Activated T-cell treated with anti-CD3 and anti-CD28 coated beads, Interleukin-2, amount 50 U/mL, for 72 hours (primary cell): ENCODE measurements around the gene NOX5. TPM values are rescaled to one million over a fixed set of nuclear protein-coding genes. Genes with fewer than 3 reads are reported as not detected.

Source experiments
- ATAC-seq, 2 donors: fragments of 150-1000 bp; cut with Tn5 transposase; replicated peaks in 1 of 2; 2 replicates each; pipeline ENCODE4 v1.10.0; 2021; ENCODE audit warnings: moderate library complexity in 2 of 2, mild to moderate bottlenecking in 1 of 2
- DNase-seq, 2 donors: peaks; one replicate each; pipeline ENCODE4 v3.0.0; 2021 to 2022; ENCODE audit warnings: mixed read lengths in 1 of 2
- H3K27ac Mint-ChIP-seq: one replicate; pipeline ENCODE4 v1.8.0; 2022; ENCODE audit warnings: mild to moderate bottlenecking, moderate library complexity, mixed read lengths
- H3K27me3 Mint-ChIP-seq: one replicate; pipeline ENCODE4 v1.8.0; 2022; ENCODE audit warnings: low read depth, mixed read lengths
- H3K36me3 Mint-ChIP-seq, 2 donors: one replicate each; pipeline ENCODE4 v1.8.0; 2022; ENCODE audit warnings: mixed read lengths in 2 of 2, mild to moderate bottlenecking in 1 of 2; ENCODE audit not compliant: insufficient read depth in 2 of 2
- H3K4me1 Mint-ChIP-seq: one replicate; pipeline ENCODE4 v1.8.0; 2022; ENCODE audit warnings: low read depth, mixed read lengths
- H3K4me3 Mint-ChIP-seq, 2 donors: one replicate each; pipeline ENCODE4 v1.8.0; 2022; ENCODE audit warnings: mild to moderate bottlenecking in 2 of 2, mixed read lengths in 2 of 2, moderate library complexity in 2 of 2
- H3K9me3 Mint-ChIP-seq, 2 donors: one replicate each; pipeline ENCODE4 v1.8.0; 2022; ENCODE audit warnings: mixed read lengths in 2 of 2
- total RNA-seq, 2 donors: library from RNA; stranded (reverse); gene quantifications; one replicate each; pipeline ENCODE4 v1.2.3, GENCODE V29; 2022

The NOX5 gene
- total RNA-seq, 2 donors from 2014 or later, result not detected

- no peak for ATAC-seq
These were observed 1.1 kb downstream of the NOX5 start for GRCh38 chr15:69015591-69015990.

GRCh38 chr15:69016021-69016595 is 1.6 kb downstream of the NOX5 start:
- Mint-ChIP-seq H3K4me1 (no peaks in the 10 kb centered on the region), H3K27ac (no peak overlapping the region), H3K36me3 (no peaks in the 10 kb centered on the region), H3K27me3 (peaks cover 21% of the 10 kb centered on the region), H3K9me3 (no peaks in the 10 kb centered on the region), H3K4me3 (no peak overlapping the region)
- DNase-seq, result no peak
- no peak for ATAC-seq

More at GRCh38 chr15:69015591-69015990, 1.1 kb downstream of the NOX5 start:
- H3K9me3 Mint-ChIP-seq, result no peaks in the 10 kb centered on the region
- H3K27ac Mint-ChIP-seq, result no peak overlapping the region
- H3K4me1 Mint-ChIP-seq, result no peaks in the 10 kb centered on the region
- H3K27me3 Mint-ChIP-seq, result peaks cover 20% of the 10 kb centered on the region
- DNase-seq, result no peak
- no peak overlapping the region for H3K4me3 Mint-ChIP-seq
- no peaks in the 10 kb centered on the region for H3K36me3 Mint-ChIP-seq

GRCh38 chr15:69017978-69018377 is 3.5 kb downstream of the NOX5 start:
- DNase-seq, result no peak
- no peak for ATAC-seq
- H3K27me3 Mint-ChIP-seq, result peaks cover 33% of the 10 kb centered on the region
- no peak overlapping the region for H3K27ac Mint-ChIP-seq
- H3K4me3 Mint-ChIP-seq, result no peak overlapping the region
- no peaks in the 10 kb centered on the region for H3K9me3 Mint-ChIP-seq
- no peaks in the 10 kb centered on the region for H3K4me1 Mint-ChIP-seq
- no peaks in the 10 kb centered on the region for H3K36me3 Mint-ChIP-seq

- ATAC-seq, result no peak
- Mint-ChIP-seq H3K27me3 (peaks cover 39% of the 10 kb centered on the region), H3K9me3 (no peaks in the 10 kb centered on the region), H3K27ac (no peak overlapping the region), H3K4me1 (no peaks in the 10 kb centered on the region), H3K36me3 (no peaks in the 10 kb centered on the region), H3K4me3 (no peak overlapping the region)
- no peak for DNase-seq
These were observed 4.5 kb downstream of the NOX5 start for GRCh38 chr15:69018951-69019350.

- no peak overlapping the region for H3K27ac Mint-ChIP-seq
- no peak overlapping the region for H3K4me3 Mint-ChIP-seq
- no peak for ATAC-seq
These were observed 7.4 kb downstream of the NOX5 start for GRCh38 chr15:69021895-69022294.

GRCh38 chr15:69025320-69025719 is 10.8 kb downstream of the NOX5 start:
- Mint-ChIP-seq H3K4me3 (no peak overlapping the region), H3K27me3 (peaks cover 43% of the 10 kb centered on the region), H3K9me3 (no peaks in the 10 kb centered on the region), H3K36me3 (no peaks in the 10 kb centered on the region), H3K27ac (no peak overlapping the region), H3K4me1 (no peaks in the 10 kb centered on the region)
- peak in 1 of 2 donors; percentile 71 for ATAC-seq
- no peak for DNase-seq

More at GRCh38 chr15:69021895-69022294, 7.4 kb downstream of the NOX5 start:
- peaks cover 37% of the 10 kb centered on the region for H3K27me3 Mint-ChIP-seq
- no peak for DNase-seq
- no peaks in the 10 kb centered on the region for H3K4me1 Mint-ChIP-seq
- H3K36me3 Mint-ChIP-seq, result no peaks in the 10 kb centered on the region
- no peaks in the 10 kb centered on the region for H3K9me3 Mint-ChIP-seq

GRCh38 chr15:69026355-69026754 is 11.9 kb downstream of the NOX5 start:
- DNase-seq (no peak), ATAC-seq (no peak)
- Mint-ChIP-seq H3K4me3 (no peak overlapping the region), H3K27me3 (peaks cover 50% of the 10 kb centered on the region), H3K27ac (no peak overlapping the region), H3K4me1 (no peaks in the 10 kb centered on the region), H3K9me3 (no peaks in the 10 kb centered on the region), H3K36me3 (no peaks in the 10 kb centered on the region)

- Mint-ChIP-seq H3K4me3 (no peak overlapping the region), H3K9me3 (no peaks in the 10 kb centered on the region), H3K4me1 (peaks cover 3% of the 10 kb centered on the region), H3K36me3 (no peaks in the 10 kb centered on the region), H3K27me3 (peaks cover 52% of the 10 kb centered on the region), H3K27ac (no peak overlapping the region)
- ATAC-seq (no peak), DNase-seq (no peak)
These were observed 13.6 kb downstream of the NOX5 start for GRCh38 chr15:69027976-69028518.

GRCh38 chr15:69031013-69032001 is 16.8 kb downstream of the NOX5 start:
- Mint-ChIP-seq H3K9me3 (no peaks in the 10 kb centered on the region), H3K36me3 (no peaks in the 10 kb centered on the region), H3K4me1 (peaks cover 25% of the 10 kb centered on the region), H3K4me3 (peak overlapping the region; percentile 54 to 78), H3K27ac (no peak overlapping the region), H3K27me3 (peaks cover 39% of the 10 kb centered on the region)
- DNase-seq (peak; percentile 53 to 54), ATAC-seq (peak; percentile 50 to 63)

GRCh38 chr15:69032031-69032430 is 17.5 kb downstream of the NOX5 start:
- no peaks in the 10 kb centered on the region for H3K36me3 Mint-ChIP-seq
- H3K4me3 Mint-ChIP-seq, result peak overlapping the region; percentile 54 to 78
- H3K9me3 Mint-ChIP-seq, result no peaks in the 10 kb centered on the region
- H3K27ac Mint-ChIP-seq, result no peak overlapping the region
- no peak for ATAC-seq
- peaks cover 25% of the 10 kb centered on the region for H3K4me1 Mint-ChIP-seq
- peaks cover 45% of the 10 kb centered on the region for H3K27me3 Mint-ChIP-seq
- no peak for DNase-seq

- DNase-seq (no peak), ATAC-seq (no peak)
- H3K9me3 Mint-ChIP-seq, result no peaks in the 10 kb centered on the region
- no peak overlapping the region for H3K27ac Mint-ChIP-seq
- H3K36me3 Mint-ChIP-seq, result no peaks in the 10 kb centered on the region
- peaks cover 53% of the 10 kb centered on the region for H3K27me3 Mint-ChIP-seq
- H3K4me1 Mint-ChIP-seq, result peaks cover 25% of the 10 kb centered on the region
- H3K4me3 Mint-ChIP-seq, result no peak overlapping the region
These were observed 18.3 kb downstream of the NOX5 start for GRCh38 chr15:69032703-69033373.

- Mint-ChIP-seq H3K4me1 (peaks cover 25% of the 10 kb centered on the region), H3K27ac (no peak overlapping the region), H3K9me3 (no peaks in the 10 kb centered on the region), H3K36me3 (no peaks in the 10 kb centered on the region), H3K27me3 (peaks cover 51% of the 10 kb centered on the region), H3K4me3 (no peak overlapping the region)
- ATAC-seq, result peak; percentile 84 to 86
- DNase-seq, result peak; percentile 23 to 25
These were observed 19.9 kb downstream of the NOX5 start for GRCh38 chr15:69034352-69034751.
